Adrenal gland (tissue), 5 donors: Measurements from ENCODE around the gene AKAP13.

Source experiments
- CTCF ChIP-seq, 6 experiments: fragments of 450-650 bp in 4 of 6; fragments of 200-600 bp in 2 of 6; sonication (generic) in 1 of 6; IDR thresholded peaks; 1 replicate in 5 of 6; 2 replicates in 1 of 6; pipeline versions ENCODE4 v1.5.1 to v1.8.0; 2016 to 2021; ENCODE audit warnings: antibody characterized with exemption in 6 of 6, mild to moderate bottlenecking in 2 of 6, moderate library complexity in 1 of 6
- POLR2A ChIP-seq, 2 donors: fragments of 450-650 bp; IDR thresholded peaks; one replicate each; pipeline ENCODE4 v1.6.1; 2017; ENCODE audit warnings: antibody characterized with exemption in 2 of 2, mild to moderate bottlenecking in 2 of 2, moderate library complexity in 1 of 2
- donor health status: DM: no; HTN: no; CAD: no.

- TF ChIP-seq CTCF (IDR thresholded peaks at IDR 0.05): no peak
- TF ChIP-seq POLR2A (IDR thresholded peaks at IDR 0.05): no peak
These were observed 223.3 kb downstream of the AKAP13 start for GRCh38 chr15:85603703-85604102.
